Right atrium auricular region (tissue), 2 donors: ENCODE results near the gene CDK14. TPM values are rescaled to one million over a fixed set of nuclear protein-coding genes. Genes with fewer than 3 reads are reported as not detected.

Experiments
- DNase-seq: peaks from one replicate; pipeline ENCODE4 v3.0.0-alpha.2; 2019; ENCODE audit warnings: low spot score
- H3K27ac ChIP-seq, 2 donors: fragments of 200-600 bp; sonication (generic); 1 replicate in 1 of 2; 2 replicates in 1 of 2; pipeline ENCODE4 v1.5.1; 2016 to 2019
- H3K27me3 ChIP-seq, 2 donors: fragments of 200-600 bp; sonication (generic); one replicate each; pipeline versions ENCODE4 v1.5.1 to v1.6.0; 2017 to 2019
- H3K36me3 ChIP-seq: fragments of 200-600 bp; sonication (generic); one replicate; pipeline ENCODE4 v1.5.1; 2016
- H3K4me1 ChIP-seq, 2 donors: fragments of 200-600 bp; sonication (generic); one replicate each; pipeline versions ENCODE4 v1.5.1 to v1.6.0; 2017 to 2019
- H3K4me3 ChIP-seq, 2 donors: fragments of 200-600 bp; sonication (generic); 1 replicate in 1 of 2; 2 replicates in 1 of 2; pipeline ENCODE4 v1.5.1; 2017 to 2019; ENCODE audit warnings: mild to moderate bottlenecking in 1 of 2, moderate library complexity in 1 of 2
- H3K9me3 ChIP-seq, 2 donors: fragments of 200-600 bp; sonication (generic); one replicate each; pipeline ENCODE4 v1.5.1; 2019
- total RNA-seq, 2 donors: library from RNA; depleted of rRNA; stranded (reverse); fragments of >200 nt; gene quantifications; one replicate each; pipeline ENCODE4 v1.1.0, GENCODE V29; 2016
- TF ChIP-seq, protein P1 (sequence below), 2 donors: fragments of 200-600 bp; sonication (generic); IDR thresholded peaks; one replicate each; pipeline ENCODE4 v1.5.1; 2019; ENCODE audit warnings: antibody characterized with exemption in 2 of 2

CDK14 gene
- total RNA-seq, 2 donors from 2014 or later: 21.5 to 37.9 TPM

DNA sequence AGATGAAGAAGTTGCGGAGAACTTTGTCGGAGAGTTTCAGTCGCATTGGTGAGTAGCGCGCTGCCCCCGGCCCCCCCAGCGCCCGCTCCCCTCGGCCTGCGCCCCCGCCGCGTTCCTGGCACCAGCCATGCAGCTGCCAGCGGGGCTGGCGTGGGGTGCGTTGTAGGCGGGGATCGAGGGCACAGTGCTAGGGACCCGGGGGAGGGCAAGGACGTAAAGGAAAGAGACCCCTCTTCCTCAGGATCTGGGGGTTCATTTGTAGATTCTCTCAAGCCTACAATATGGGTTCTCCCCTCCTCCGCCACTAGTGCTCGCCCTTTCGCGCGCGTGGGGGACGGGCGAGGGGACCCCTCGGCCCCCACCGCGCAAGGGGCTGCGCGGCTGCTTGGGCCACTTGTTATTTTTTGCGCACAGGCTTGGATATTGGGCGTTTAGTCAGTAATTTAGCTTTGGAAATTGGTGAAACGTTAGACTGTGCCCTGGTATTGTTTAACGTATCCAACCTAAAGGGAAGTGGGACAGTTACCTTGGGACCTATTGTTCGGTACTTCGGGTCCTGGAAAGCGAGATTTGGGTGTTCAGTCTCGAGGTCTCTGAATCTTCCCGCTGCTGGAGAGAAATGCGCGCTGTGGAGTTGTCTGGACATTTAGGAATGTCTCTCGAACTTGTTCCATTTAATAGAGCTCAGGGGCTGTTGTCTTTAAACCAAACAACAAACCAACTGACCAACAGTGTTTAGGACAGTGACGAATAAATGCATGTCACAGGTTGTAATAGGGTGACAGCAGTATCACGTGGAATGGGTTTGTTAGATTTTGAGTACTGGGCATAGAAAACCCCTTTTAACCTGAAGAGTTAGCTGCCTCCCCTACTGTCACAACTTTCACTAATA is 796 bp downstream of the CDK14 start:
- H3K36me3 ChIP-seq: no peaks in the 10 kb centered on the region
- H3K27me3 ChIP-seq: no peaks in the 10 kb centered on the region
- TF ChIP-seq, protein P1, sequence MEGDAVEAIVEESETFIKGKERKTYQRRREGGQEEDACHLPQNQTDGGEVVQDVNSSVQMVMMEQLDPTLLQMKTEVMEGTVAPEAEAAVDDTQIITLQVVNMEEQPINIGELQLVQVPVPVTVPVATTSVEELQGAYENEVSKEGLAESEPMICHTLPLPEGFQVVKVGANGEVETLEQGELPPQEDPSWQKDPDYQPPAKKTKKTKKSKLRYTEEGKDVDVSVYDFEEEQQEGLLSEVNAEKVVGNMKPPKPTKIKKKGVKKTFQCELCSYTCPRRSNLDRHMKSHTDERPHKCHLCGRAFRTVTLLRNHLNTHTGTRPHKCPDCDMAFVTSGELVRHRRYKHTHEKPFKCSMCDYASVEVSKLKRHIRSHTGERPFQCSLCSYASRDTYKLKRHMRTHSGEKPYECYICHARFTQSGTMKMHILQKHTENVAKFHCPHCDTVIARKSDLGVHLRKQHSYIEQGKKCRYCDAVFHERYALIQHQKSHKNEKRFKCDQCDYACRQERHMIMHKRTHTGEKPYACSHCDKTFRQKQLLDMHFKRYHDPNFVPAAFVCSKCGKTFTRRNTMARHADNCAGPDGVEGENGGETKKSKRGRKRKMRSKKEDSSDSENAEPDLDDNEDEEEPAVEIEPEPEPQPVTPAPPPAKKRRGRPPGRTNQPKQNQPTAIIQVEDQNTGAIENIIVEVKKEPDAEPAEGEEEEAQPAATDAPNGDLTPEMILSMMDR (IDR thresholded peaks at IDR 0.05): no peak
- peak overlapping the region; percentile 90 for H3K27ac ChIP-seq
- DNase-seq: no peak
- H3K4me3 ChIP-seq: peak overlapping the region; percentile 73 to 90
- peaks cover 0 to 25% of the 10 kb centered on the region in 2 donors for H3K4me1 ChIP-seq
- no peaks in the 10 kb centered on the region for H3K9me3 ChIP-seq

GRCh38 chr7:90597563-90598253 is 1.6 kb downstream of the CDK14 start:
- Histone ChIP-seq H3K27ac (peak overlapping the region; percentile 90), H3K9me3 (no peaks in the 10 kb centered on the region), H3K4me1 (peaks cover 0 to 25% of the 10 kb centered on the region in 2 donors), H3K36me3 (no peaks in the 10 kb centered on the region), H3K27me3 (no peaks in the 10 kb centered on the region), H3K4me3 (peak overlapping the region; percentile 73 to 90)
- TF ChIP-seq, protein P1 (IDR thresholded peaks at IDR 0.05): no peak
- DNase-seq: no peak

DNA sequence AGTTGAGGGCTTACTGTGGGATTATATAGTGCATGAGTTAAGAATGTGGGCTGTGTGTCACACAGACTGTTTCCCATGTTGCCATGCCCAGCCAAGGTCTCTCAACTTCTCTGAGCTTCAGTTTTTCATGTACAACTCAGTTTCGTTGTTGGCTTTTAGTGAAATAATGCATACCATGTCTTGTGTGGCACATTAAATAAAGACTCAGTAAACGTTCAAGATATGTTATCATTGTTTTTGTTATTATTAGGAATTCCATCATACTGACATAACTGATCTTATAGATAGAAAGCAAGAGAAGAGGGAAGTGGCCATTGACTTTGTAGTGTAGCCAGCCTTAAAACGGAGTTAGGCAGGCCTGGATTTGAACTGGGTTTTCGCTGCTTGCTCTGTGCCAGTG is 2.9 kb downstream of the CDK14 start:
- Histone ChIP-seq H3K4me1 (peaks cover 0 to 25% of the 10 kb centered on the region in 2 donors), H3K27ac (no peak overlapping the region), H3K4me3 (no peak overlapping the region), H3K36me3 (no peaks in the 10 kb centered on the region), H3K27me3 (no peaks in the 10 kb centered on the region), H3K9me3 (no peaks in the 10 kb centered on the region)
- DNase-seq: no peak
- TF ChIP-seq, protein P1 (IDR thresholded peaks at IDR 0.05): no peak

DNA sequence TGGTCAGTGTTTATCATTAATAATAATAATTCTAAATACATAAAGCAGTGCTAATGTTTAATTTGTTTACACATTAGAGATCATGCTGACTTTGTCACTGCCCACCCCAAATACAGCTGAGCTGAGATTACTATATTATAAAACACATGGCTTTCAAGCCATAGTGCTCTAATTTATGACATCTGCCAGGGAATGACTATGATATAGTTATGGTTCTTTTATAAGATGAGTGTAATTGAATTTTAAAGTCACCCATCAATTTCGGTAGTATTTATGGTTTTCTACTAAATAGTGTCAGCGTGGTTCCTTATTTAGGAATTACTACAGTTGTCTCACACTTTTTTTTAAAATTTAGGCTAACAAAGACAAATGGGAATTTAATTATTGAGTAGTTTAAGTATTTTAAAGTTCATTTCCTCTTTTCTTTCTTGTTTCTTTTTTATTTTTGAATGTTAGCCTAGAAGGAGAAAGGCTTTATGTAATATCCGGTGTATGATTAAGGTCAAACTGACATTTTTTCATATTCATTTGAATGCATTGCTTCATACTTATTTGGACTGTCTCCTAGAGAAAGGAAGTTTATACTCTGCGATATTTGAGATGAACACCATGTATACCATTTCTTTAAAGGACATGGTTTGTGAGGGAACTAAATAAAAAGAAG is 3.9 kb downstream of the CDK14 start:
- no peaks in the 10 kb centered on the region for H3K36me3 ChIP-seq
- H3K9me3 ChIP-seq: no peaks in the 10 kb centered on the region
- no peaks in the 10 kb centered on the region for H3K27me3 ChIP-seq
- no peak overlapping the region for H3K27ac ChIP-seq
- H3K4me1 ChIP-seq: peaks cover 0 to 19% of the 10 kb centered on the region in 2 donors
- TF ChIP-seq, protein P1 (IDR thresholded peaks at IDR 0.05): no peak
- DNase-seq: no peak
- H3K4me3 ChIP-seq: no peak overlapping the region

- Histone ChIP-seq H3K4me1 (peaks cover 0 to 12% of the 10 kb centered on the region in 2 donors), H3K27me3 (no peaks in the 10 kb centered on the region), H3K27ac (no peak overlapping the region), H3K4me3 (no peak overlapping the region), H3K9me3 (no peaks in the 10 kb centered on the region), H3K36me3 (no peaks in the 10 kb centered on the region)
- no peak for DNase-seq
- TF ChIP-seq, protein P1 (IDR thresholded peaks at IDR 0.05): no peak
Observed at GRCh38 chr7:90602303-90602702, 6.2 kb downstream of the CDK14 start.
